ENCODE results near the gene IGLL5. TPM values are rescaled to one million over a fixed set of nuclear protein-coding genes. Genes with fewer than 3 reads are reported as not detected.

Gene IGLL5
- total RNA-seq, 1 donor from 2014 or later = not detected

DNA sequence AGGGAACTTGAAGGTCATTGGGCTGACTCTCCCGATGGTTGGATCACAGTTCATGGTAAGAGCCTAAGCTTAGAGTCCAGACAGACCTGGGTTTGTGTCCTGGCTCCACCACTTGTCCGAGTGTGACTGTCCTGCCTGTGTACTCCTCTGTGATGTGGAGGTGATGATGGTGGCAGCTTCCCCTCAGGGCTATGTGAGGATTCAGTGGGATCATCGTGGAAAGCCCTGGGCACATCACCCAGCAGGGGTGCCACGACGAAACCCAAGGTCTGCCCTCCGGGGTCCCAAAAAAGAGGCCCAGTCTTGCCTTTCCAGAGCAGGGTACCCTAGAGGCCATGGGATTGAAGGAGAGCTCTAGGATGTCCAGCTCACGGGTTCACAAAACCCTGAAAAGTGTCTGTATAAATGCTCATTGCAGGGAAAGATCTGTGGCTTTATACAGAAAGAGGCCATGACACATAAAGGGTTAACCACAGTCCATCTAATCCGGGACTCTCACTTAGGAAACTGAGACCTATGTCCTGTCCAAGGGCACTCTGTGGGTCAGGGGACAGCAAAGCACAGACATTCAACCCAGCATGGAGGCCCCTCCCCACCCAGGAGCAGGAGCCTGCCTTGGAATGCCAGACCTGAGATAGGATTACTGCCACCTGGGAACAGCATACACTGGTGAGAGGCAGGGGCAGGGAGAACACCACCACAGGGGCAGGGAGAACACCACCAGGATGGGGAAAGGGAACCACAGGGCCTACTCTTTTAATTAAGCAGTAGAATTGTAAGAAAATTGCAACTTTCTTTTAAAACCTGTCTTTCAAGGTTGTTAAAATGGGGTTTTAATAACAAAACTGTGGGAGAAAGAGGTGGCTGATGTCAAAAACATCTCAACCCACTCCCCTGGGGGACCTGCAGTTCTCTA, 51.3 kb downstream of the IGLL5 start:
- no peaks in the 10 kb centered on the region for H3K4me1 ChIP-seq (ENCODE audit: control insufficient read depth in 3 of 3, insufficient read depth in 3 of 3, low read length in 3 of 3)
- no peak overlapping the region for H3K4me3 ChIP-seq (ENCODE audit: low read length in 3 of 3)
- peaks cover 3 to 16% (median 6%) of the 10 kb centered on the region in 3 donors for H3K27me3 ChIP-seq (ENCODE audit: control insufficient read depth in 3 of 3, insufficient read depth in 3 of 3, low read length in 3 of 3)
- no peak overlapping the region for H3K9ac ChIP-seq (ENCODE audit: low read depth in 1 of 3, low read length in 3 of 3)
- no peak overlapping the region for H3K27ac ChIP-seq (ENCODE audit: low read depth, low read length)
- no peaks in the 10 kb centered on the region for H3K9me3 ChIP-seq (ENCODE audit: control insufficient read depth in 3 of 3, low read length in 3 of 3)
- H3K36me3 ChIP-seq (ENCODE audit: control insufficient read depth in 3 of 3, insufficient read depth in 3 of 3, low read length in 3 of 3) = no peaks in the 10 kb centered on the region

DNA sequence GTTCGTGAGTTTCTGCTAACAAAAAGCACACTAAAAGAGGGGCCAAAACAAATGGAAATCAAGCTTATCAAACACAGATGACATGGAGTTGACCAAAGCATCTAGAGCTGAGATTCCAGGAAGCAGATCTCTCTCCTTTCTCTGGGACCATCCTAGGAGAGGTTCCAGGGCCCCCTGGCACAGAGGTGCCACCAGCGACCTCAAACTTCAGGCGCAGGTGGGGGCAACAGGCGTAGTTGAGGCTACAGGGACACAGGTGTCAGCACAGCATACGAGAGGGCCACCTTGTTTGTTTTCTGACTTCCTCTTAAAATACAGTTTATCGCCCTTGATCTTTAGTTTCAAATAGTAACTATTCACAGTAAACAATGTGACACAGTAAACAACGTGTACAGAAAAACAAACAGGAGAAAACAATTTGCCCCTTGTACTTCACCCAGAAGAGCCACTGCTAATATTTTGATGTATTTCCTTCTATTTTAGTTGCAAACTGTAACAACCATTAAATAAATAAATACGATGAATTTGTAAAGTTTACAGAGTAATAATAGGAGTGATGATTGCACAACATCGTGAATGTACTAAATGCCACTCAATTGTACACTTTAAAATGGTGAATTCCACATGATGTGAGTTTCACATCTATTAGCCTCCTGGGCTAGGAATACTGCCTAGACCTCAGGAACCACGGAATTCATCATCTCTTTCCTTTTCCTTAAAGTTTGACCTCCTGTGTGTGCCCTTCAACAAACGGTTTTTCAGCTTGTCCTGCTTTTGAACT, 52.2 kb downstream of the IGLL5 start:
- Histone ChIP-seq H3K4me3 (ENCODE audit: low read length in 3 of 3) (no peak overlapping the region), H3K9ac (ENCODE audit: low read depth in 1 of 3, low read length in 3 of 3) (no peak overlapping the region), H3K9me3 (ENCODE audit: control insufficient read depth in 3 of 3, low read length in 3 of 3) (no peaks in the 10 kb centered on the region), H3K27me3 (ENCODE audit: control insufficient read depth in 3 of 3, insufficient read depth in 3 of 3, low read length in 3 of 3) (peaks cover 3 to 23% (median 6%) of the 10 kb centered on the region in 3 donors), H3K36me3 (ENCODE audit: control insufficient read depth in 3 of 3, insufficient read depth in 3 of 3, low read length in 3 of 3) (no peaks in the 10 kb centered on the region), H3K27ac (ENCODE audit: low read depth, low read length) (no peak overlapping the region), H3K4me1 (ENCODE audit: control insufficient read depth in 3 of 3, insufficient read depth in 3 of 3, low read length in 3 of 3) (no peaks in the 10 kb centered on the region)

- Histone ChIP-seq H3K36me3 (ENCODE audit: control insufficient read depth in 3 of 3, insufficient read depth in 3 of 3, low read length in 3 of 3) (no peaks in the 10 kb centered on the region), H3K27ac (ENCODE audit: low read depth, low read length) (no peak overlapping the region), H3K9ac (ENCODE audit: low read depth in 1 of 3, low read length in 3 of 3) (no peak overlapping the region), H3K27me3 (ENCODE audit: control insufficient read depth in 3 of 3, insufficient read depth in 3 of 3, low read length in 3 of 3) (peaks cover 3 to 24% (median 4%) of the 10 kb centered on the region in 3 donors), H3K4me3 (ENCODE audit: low read length in 3 of 3) (no peak overlapping the region), H3K4me1 (ENCODE audit: control insufficient read depth in 3 of 3, insufficient read depth in 3 of 3, low read length in 3 of 3) (no peaks in the 10 kb centered on the region), H3K9me3 (ENCODE audit: control insufficient read depth in 3 of 3, low read length in 3 of 3) (no peaks in the 10 kb centered on the region)
These were observed 53.5 kb downstream of the IGLL5 start for GRCh38 chr22:22940961-22941605.

- Histone ChIP-seq H3K27ac (ENCODE audit: low read depth, low read length) (no peak overlapping the region), H3K4me3 (ENCODE audit: low read length in 3 of 3) (no peak overlapping the region), H3K9me3 (ENCODE audit: control insufficient read depth in 3 of 3, low read length in 3 of 3) (no peaks in the 10 kb centered on the region), H3K36me3 (ENCODE audit: control insufficient read depth in 3 of 3, insufficient read depth in 3 of 3, low read length in 3 of 3) (no peaks in the 10 kb centered on the region), H3K27me3 (ENCODE audit: control insufficient read depth in 3 of 3, insufficient read depth in 3 of 3, low read length in 3 of 3) (peaks cover 3 to 24% (median 4%) of the 10 kb centered on the region in 3 donors), H3K9ac (ENCODE audit: low read depth in 1 of 3, low read length in 3 of 3) (no peak overlapping the region), H3K4me1 (ENCODE audit: control insufficient read depth in 3 of 3, insufficient read depth in 3 of 3, low read length in 3 of 3) (no peaks in the 10 kb centered on the region)
These were observed 54.4 kb downstream of the IGLL5 start for GRCh38 chr22:22941831-22942510.

DNA sequence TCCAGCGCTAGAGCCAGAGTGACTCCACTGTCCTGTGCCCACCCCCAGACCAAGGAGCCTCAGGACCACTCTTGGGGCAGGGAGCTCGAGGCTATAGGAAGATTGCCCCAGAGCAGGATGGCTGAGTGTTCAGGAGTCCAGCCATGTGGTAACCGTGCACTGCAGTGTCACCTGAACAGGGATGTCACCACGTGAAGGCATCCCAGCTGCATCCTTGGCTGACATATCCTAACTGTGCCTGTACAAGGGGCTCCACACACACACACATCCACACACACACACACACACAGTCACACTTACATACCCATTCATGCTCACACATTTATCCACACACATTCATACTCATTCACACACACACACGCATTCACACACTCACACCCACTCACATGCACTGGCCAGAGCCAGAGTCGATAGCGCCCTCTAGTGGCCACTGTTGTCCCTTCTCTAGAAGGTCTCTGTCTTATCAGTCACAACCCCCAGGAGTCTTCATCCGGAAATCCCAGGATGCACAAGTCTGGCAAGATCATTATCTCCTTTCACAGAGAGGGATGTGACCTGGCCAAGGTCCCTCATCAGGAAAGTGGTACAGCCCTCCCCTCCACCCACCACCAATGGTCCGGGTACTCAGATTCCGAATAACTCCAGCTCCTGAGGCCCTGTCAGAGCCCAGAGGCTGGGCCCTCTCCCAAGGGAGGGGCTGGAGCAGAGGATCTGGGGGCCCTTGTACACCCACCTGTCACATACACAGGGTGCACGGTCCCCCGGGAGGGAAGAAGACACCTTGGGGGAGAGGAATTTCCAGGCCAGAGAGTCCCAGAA, 55.1 kb downstream of the IGLL5 start:
- no peaks in the 10 kb centered on the region for H3K36me3 ChIP-seq (ENCODE audit: control insufficient read depth in 3 of 3, insufficient read depth in 3 of 3, low read length in 3 of 3)

DNA sequence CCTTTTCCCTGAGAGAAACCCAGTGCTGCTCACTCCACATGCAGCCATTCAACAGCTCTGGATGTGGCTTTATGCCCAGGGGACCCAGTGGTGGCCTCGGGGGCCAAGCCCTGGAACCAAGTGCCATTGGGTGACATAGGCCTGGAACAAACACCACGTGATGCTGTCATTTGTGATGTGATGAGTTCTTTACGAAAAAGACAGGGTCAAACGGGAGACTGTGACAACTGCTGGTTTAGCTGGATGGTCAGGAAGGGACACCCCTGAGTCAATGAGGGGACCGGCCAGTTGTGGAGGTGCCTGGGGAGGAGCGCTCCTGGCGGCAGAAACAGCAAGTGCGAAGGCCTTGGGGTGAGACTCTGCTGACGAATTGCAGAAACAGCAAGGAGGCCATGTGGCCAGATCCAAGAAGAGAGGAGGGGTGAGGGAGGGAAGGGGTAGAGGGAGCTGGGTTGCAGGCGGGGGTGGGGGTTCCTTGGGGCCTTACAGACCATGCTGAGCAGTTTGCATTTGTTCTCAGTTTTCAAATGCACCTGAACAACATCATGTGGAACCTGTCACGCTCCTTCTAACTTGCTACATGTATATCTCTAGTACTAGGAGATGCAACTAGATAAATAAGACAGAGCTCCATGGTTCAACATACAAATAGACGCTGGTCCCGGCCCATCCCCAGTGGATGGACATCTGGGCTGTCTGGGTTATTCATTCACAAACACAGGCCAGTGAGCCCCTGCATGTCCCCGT, 56.1 kb downstream of the IGLL5 start:
- Histone ChIP-seq H3K4me3 (ENCODE audit: low read length in 3 of 3) (no peak overlapping the region), H3K36me3 (ENCODE audit: control insufficient read depth in 3 of 3, insufficient read depth in 3 of 3, low read length in 3 of 3) (no peaks in the 10 kb centered on the region), H3K4me1 (ENCODE audit: control insufficient read depth in 3 of 3, insufficient read depth in 3 of 3, low read length in 3 of 3) (no peaks in the 10 kb centered on the region), H3K9ac (ENCODE audit: low read depth in 1 of 3, low read length in 3 of 3) (no peak overlapping the region), H3K27ac (ENCODE audit: low read depth, low read length) (no peak overlapping the region), H3K27me3 (ENCODE audit: control insufficient read depth in 3 of 3, insufficient read depth in 3 of 3, low read length in 3 of 3) (peaks cover 3 to 24% (median 4%) of the 10 kb centered on the region in 3 donors), H3K9me3 (ENCODE audit: control insufficient read depth in 3 of 3, low read length in 3 of 3) (no peaks in the 10 kb centered on the region)

More for the DNA sequence above, 55.1 kb downstream of the IGLL5 start:
- Histone ChIP-seq H3K4me3 (ENCODE audit: low read length in 3 of 3) (no peak overlapping the region), H3K27ac (ENCODE audit: low read depth, low read length) (no peak overlapping the region), H3K9ac (ENCODE audit: low read depth in 1 of 3, low read length in 3 of 3) (no peak overlapping the region), H3K4me1 (ENCODE audit: control insufficient read depth in 3 of 3, insufficient read depth in 3 of 3, low read length in 3 of 3) (no peaks in the 10 kb centered on the region), H3K9me3 (ENCODE audit: control insufficient read depth in 3 of 3, low read length in 3 of 3) (no peaks in the 10 kb centered on the region), H3K27me3 (ENCODE audit: control insufficient read depth in 3 of 3, insufficient read depth in 3 of 3, low read length in 3 of 3) (peaks cover 3 to 24% (median 4%) of the 10 kb centered on the region in 3 donors)

- peaks cover 3 to 28% (median 9%) of the 10 kb centered on the region in 3 donors for H3K27me3 ChIP-seq (ENCODE audit: control insufficient read depth in 3 of 3, insufficient read depth in 3 of 3, low read length in 3 of 3)
- no peak overlapping the region for H3K9ac ChIP-seq (ENCODE audit: low read depth in 1 of 3, low read length in 3 of 3)
- no peak overlapping the region for H3K4me3 ChIP-seq (ENCODE audit: low read length in 3 of 3)
- H3K9me3 ChIP-seq (ENCODE audit: control insufficient read depth in 3 of 3, low read length in 3 of 3) = no peaks in the 10 kb centered on the region
- no peak overlapping the region for H3K27ac ChIP-seq (ENCODE audit: low read depth, low read length)
- no peaks in the 10 kb centered on the region for H3K36me3 ChIP-seq (ENCODE audit: control insufficient read depth in 3 of 3, insufficient read depth in 3 of 3, low read length in 3 of 3)
- H3K4me1 ChIP-seq (ENCODE audit: control insufficient read depth in 3 of 3, insufficient read depth in 3 of 3, low read length in 3 of 3) = no peaks in the 10 kb centered on the region
These were observed 56.8 kb downstream of the IGLL5 start for GRCh38 chr22:22944268-22944985.

- Histone ChIP-seq H3K36me3 (ENCODE audit: control insufficient read depth in 3 of 3, insufficient read depth in 3 of 3, low read length in 3 of 3) (no peaks in the 10 kb centered on the region), H3K27ac (ENCODE audit: low read depth, low read length) (no peak overlapping the region), H3K9me3 (ENCODE audit: control insufficient read depth in 3 of 3, low read length in 3 of 3) (no peaks in the 10 kb centered on the region), H3K4me3 (ENCODE audit: low read length in 3 of 3) (no peak overlapping the region), H3K27me3 (ENCODE audit: control insufficient read depth in 3 of 3, insufficient read depth in 3 of 3, low read length in 3 of 3) (peaks cover 7 to 31% (median 11%) of the 10 kb centered on the region in 3 donors), H3K9ac (ENCODE audit: low read depth in 1 of 3, low read length in 3 of 3) (no peak overlapping the region), H3K4me1 (ENCODE audit: control insufficient read depth in 3 of 3, insufficient read depth in 3 of 3, low read length in 3 of 3) (no peaks in the 10 kb centered on the region)
These were observed 57.6 kb downstream of the IGLL5 start for GRCh38 chr22:22945195-22945594.
